Neuronal stem cell (in vitro differentiated cells): ENCODE results near the gene SULF2.
A peak's percentile ranks its signal among the peaks of the same experiment; 100 is the strongest.

Experiments used
- DNase-seq: peaks from one replicate; pipeline ENCODE4 v3.0.0-alpha.2; 2013; ENCODE audit warnings: low spot score
- H2AFZ ChIP-seq: one replicate; pipeline ENCODE4 v1.6.1; 2013; ENCODE audit warnings: mild to moderate bottlenecking, low read length, inconsistent platforms
- H2AK5ac ChIP-seq: 2 replicates; pipeline ENCODE4 v1.6.1; 2013; ENCODE audit warnings: low read depth, mild to moderate bottlenecking, inconsistent platforms, low read length, moderate library complexity, mixed read lengths
- H2BK120ac ChIP-seq: 2 replicates; pipeline ENCODE4 v1.6.1; 2013; ENCODE audit warnings: low read depth, mild to moderate bottlenecking, inconsistent platforms, low read length, moderate library complexity, mixed read lengths
- H2BK12ac ChIP-seq: one replicate; pipeline ENCODE4 v1.6.1; 2013; ENCODE audit warnings: low read length, inconsistent platforms
- H2BK15ac ChIP-seq: 2 replicates; pipeline ENCODE4 v1.6.1; 2013; ENCODE audit warnings: mild to moderate bottlenecking, low read length, inconsistent platforms, mixed read lengths
- H2BK5ac ChIP-seq: one replicate; pipeline ENCODE4 v1.6.1; 2013; ENCODE audit warnings: inconsistent platforms, mild to moderate bottlenecking, low read length, moderate library complexity
- H3K14ac ChIP-seq: one replicate; pipeline ENCODE4 v1.6.1; 2013; ENCODE audit warnings: low read length, inconsistent platforms
- H3K18ac ChIP-seq: 2 replicates; pipeline ENCODE4 v1.6.1; 2013; ENCODE audit warnings: low read length, inconsistent platforms
- H3K23ac ChIP-seq: 2 replicates; pipeline ENCODE4 v1.6.1; 2013; ENCODE audit warnings: low read depth, mild to moderate bottlenecking, mixed read lengths, low read length, inconsistent platforms; ENCODE audit not compliant: poor library complexity
- H3K27ac ChIP-seq: replicated peaks from 3 replicates; pipeline ENCODE4 v1.5.1; 2013; ENCODE audit warnings: low read length, inconsistent platforms
- H3K27me3 ChIP-seq, 3 experiments: 2 replicates each; pipeline ENCODE4 v1.6.1; 2013; ENCODE audit warnings: low read length in 3 of 3, mild to moderate bottlenecking in 2 of 3, inconsistent platforms in 1 of 3, low read depth in 1 of 3, mixed read lengths in 1 of 3, moderate library complexity in 1 of 3; ENCODE audit not compliant: control insufficient read depth in 3 of 3, insufficient read depth in 3 of 3
- H3K36me3 ChIP-seq, 2 donors: replicated peaks in 1 of 2; 2 replicates each; pipeline ENCODE4 v1.6.1; 2013; ENCODE audit warnings: low read length in 2 of 2; ENCODE audit not compliant: control insufficient read depth in 2 of 2, insufficient read depth in 2 of 2
- H3K4ac ChIP-seq: 2 replicates; pipeline ENCODE4 v1.6.1; 2013; ENCODE audit warnings: inconsistent platforms, mild to moderate bottlenecking, low read length, moderate library complexity
- H3K4me1 ChIP-seq, 2 donors: 1 replicate in 1 of 2; 2 replicates in 1 of 2; pipeline ENCODE4 v1.6.1; 2013; ENCODE audit warnings: low read length in 2 of 2, low read depth in 1 of 2; ENCODE audit not compliant: control insufficient read depth in 2 of 2, insufficient read depth in 1 of 2
- H3K4me2 ChIP-seq: one replicate; pipeline ENCODE4 v1.6.1; 2013; ENCODE audit warnings: mild to moderate bottlenecking, low read length, inconsistent platforms; ENCODE audit not compliant: insufficient read depth, poor library complexity, severe bottlenecking
- H3K4me3 ChIP-seq, 2 donors: 2 replicates each; pipeline ENCODE4 v1.5.1; 2013; ENCODE audit warnings: low read length in 2 of 2, mild to moderate bottlenecking in 2 of 2, inconsistent platforms in 1 of 2, moderate library complexity in 1 of 2
- H3K79me1 ChIP-seq: one replicate; pipeline ENCODE4 v1.6.1; 2013; ENCODE audit warnings: low read depth, mild to moderate bottlenecking, inconsistent platforms, low read length, moderate library complexity
- H3K9ac ChIP-seq: one replicate; pipeline ENCODE4 v1.6.1; 2013; ENCODE audit warnings: mild to moderate bottlenecking, low read depth, low read length, inconsistent platforms; ENCODE audit not compliant: poor library complexity
- H3K9me3 ChIP-seq, 2 donors: replicated peaks in 1 of 2; 2 replicates each; pipeline versions ENCODE3 to v1.6.1; 2013; ENCODE audit warnings: low read length in 2 of 2, mild to moderate bottlenecking in 2 of 2, inconsistent platforms in 1 of 2, low read depth in 1 of 2, mixed read lengths in 1 of 2, moderate library complexity in 1 of 2; ENCODE audit not compliant: control insufficient read depth in 2 of 2, insufficient read depth in 1 of 2
- H4K8ac ChIP-seq: one replicate; pipeline ENCODE4 v1.6.1; 2013; ENCODE audit warnings: low read depth, mild to moderate bottlenecking, inconsistent platforms, low read length, moderate library complexity
- H4K91ac ChIP-seq: one replicate; pipeline ENCODE4 v1.6.1; 2013; ENCODE audit warnings: low read length, low read depth, mild to moderate bottlenecking, inconsistent platforms; ENCODE audit not compliant: poor library complexity
- WGBS, 2 donors: extraction: QIAGEN DNeasy Blood & Tissue Kit; methylation state at CpG; one replicate each; pipeline ENCODE4 v1.1.7; 2013; ENCODE audit warnings: missing lambda C conversion rate in 2 of 2, mixed read lengths in 1 of 2; ENCODE audit not compliant: insufficient read length in 2 of 2, insufficient replicate concordance in 1 of 2; ENCODE audit errors: extremely low coverage in 2 of 2; 5-methylcytosine and 5-hydroxymethylcytosine counted together

The SULF2 gene

DNA sequence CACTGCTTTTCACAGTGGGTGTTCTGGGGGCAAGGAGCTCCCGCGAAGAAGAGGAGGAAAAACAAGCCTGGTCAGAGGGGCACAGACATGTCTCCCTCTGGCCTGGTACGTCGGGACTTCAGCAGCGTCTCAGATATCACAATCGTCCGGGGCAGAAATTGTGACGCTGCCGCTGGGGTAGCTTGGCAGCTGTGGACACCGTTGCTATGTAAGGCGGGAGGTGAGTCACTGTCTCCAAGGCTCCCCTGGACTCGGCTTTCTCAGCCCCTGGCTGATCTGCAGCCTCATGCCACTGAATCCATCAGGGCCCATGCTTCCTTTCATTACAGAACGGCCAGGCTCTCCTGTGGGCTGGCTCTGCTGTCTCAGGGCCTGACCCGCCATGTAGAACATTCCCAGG, 98.7 kb downstream of the SULF2 start:
- H2BK15ac ChIP-seq = no peak overlapping the region
- no peak overlapping the region for H3K4me2 ChIP-seq
- H2BK12ac ChIP-seq = no peak overlapping the region
- peaks cover 0 to 15% of the 10 kb centered on the region in 2 donors for H3K9me3 ChIP-seq
- H2BK120ac ChIP-seq = no peak overlapping the region
- no peak overlapping the region for H3K23ac ChIP-seq
- no CpG with 5 or more reads among the region's 14 CpGs for WGBS, 2 donors
- H3K14ac ChIP-seq = peak overlapping the region; percentile 42
- H3K4me3 ChIP-seq = no peak overlapping the region
- H2AFZ ChIP-seq = peak overlapping the region; percentile 47
- no peak overlapping the region for H4K8ac ChIP-seq
- H4K91ac ChIP-seq = no peak overlapping the region
- H3K79me1 ChIP-seq = no peaks in the 10 kb centered on the region
- peaks cover 4 to 9% of the 10 kb centered on the region in 2 donors for H3K4me1 ChIP-seq
- no peak for DNase-seq
- H3K36me3 ChIP-seq = peaks cover 11 to 28% of the 10 kb centered on the region in 2 donors
- no peak overlapping the region for H3K27ac ChIP-seq
- H3K27me3 ChIP-seq = no peaks in the 10 kb centered on the region
- no peak overlapping the region for H3K18ac ChIP-seq
- no peak overlapping the region for H2AK5ac ChIP-seq
- H3K9ac ChIP-seq = no peak overlapping the region
- no peak overlapping the region for H3K4ac ChIP-seq
- H2BK5ac ChIP-seq = no peak overlapping the region

DNA sequence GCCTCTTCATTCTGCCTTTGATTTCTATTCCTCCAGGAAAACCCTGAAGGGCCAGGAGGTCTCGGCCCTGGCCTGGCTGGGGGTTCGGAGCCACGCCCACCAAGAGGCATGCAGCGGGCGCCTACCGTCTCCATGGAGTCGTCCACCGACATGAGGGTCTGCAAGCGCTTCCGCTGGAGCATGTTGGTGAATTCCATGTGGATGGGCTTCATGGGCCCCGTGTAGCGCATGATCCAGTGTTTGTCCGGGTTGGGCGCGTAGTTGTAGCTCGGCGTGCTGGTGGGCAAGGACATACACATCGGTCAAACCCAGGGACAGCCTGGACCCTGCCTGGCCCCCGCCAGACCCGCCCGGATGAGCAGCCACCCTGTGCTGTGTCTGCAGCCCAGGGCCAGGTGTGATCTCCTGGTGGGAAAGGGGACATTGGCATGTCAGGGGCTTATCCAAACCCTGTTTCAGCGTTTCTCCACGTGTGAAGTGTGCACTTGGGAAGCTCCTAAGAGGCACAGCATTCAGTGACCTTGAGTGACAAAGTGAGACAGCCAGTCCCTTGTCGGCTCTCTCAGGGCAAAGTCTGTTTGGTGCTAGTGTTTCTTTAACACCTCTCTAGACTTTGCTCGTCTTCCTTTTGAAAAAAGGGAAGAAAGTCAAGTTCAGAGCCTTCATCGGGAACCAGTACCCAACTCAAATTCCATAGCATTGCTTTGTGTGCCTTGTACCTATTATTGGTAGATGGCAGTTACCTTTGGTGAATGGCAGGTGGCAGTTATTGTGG, 100.8 kb downstream of the SULF2 start:
- Histone ChIP-seq H2BK5ac (no peak overlapping the region), H2AK5ac (no peak overlapping the region), H3K4ac (no peak overlapping the region), H2BK12ac (no peak overlapping the region), H2BK120ac (no peak overlapping the region), H3K9me3 (peaks cover 0 to 3% of the 10 kb centered on the region in 2 donors), H3K4me3 (peak overlapping the region in 1 of 2 donors; percentile 41), H3K4me1 (peaks cover 4 to 9% of the 10 kb centered on the region in 2 donors), H4K91ac (peak overlapping the region; percentile 82), H3K4me2 (no peak overlapping the region), H3K27ac (no peak overlapping the region), H3K14ac (no peak overlapping the region), H3K36me3 (peaks cover 8 to 26% of the 10 kb centered on the region in 2 donors), H3K27me3 (no peaks in the 10 kb centered on the region), H3K18ac (peak overlapping the region; percentile 19), H2BK15ac (no peak overlapping the region), H2AFZ (no peak overlapping the region), H3K9ac (no peak overlapping the region), H3K23ac (no peak overlapping the region), H4K8ac (no peak overlapping the region), H3K79me1 (no peaks in the 10 kb centered on the region)
- DNase-seq = no peak
- WGBS, 2 donors = no CpG with 5 or more reads among the region's 26 CpGs

DNA sequence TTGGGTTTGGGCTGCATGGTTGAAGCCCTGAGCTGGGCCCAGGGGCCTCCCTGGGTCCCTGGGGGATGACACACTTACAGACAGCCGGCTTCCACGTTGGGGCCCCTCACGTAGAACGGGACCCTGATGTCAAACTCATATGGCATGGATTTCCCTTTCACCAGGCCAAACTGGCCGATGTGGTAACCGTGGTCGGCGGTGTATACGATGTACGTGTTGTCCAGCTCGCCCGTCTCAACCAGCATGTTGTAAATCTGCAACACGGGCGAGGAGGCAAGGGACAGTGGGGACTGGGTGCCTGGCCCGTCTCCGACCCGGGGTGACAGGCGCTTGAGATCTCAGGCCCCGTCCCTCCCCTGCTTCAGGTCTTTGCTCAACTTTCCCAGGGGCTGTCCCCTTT, 102.4 kb downstream of the SULF2 start:
- H2BK5ac ChIP-seq = peak overlapping the region; percentile 27
- no peaks in the 10 kb centered on the region for H3K27me3 ChIP-seq
- no peaks in the 10 kb centered on the region for H3K79me1 ChIP-seq
- H2BK15ac ChIP-seq = no peak overlapping the region
- no peak overlapping the region for H3K4me3 ChIP-seq
- H3K9me3 ChIP-seq = no peaks in the 10 kb centered on the region
- H4K8ac ChIP-seq = no peak overlapping the region
- no peak overlapping the region for H3K14ac ChIP-seq
- DNase-seq = no peak
- H3K36me3 ChIP-seq = peaks cover 3 to 26% of the 10 kb centered on the region in 2 donors
- H3K18ac ChIP-seq = no peak overlapping the region
- no CpG with 5 or more reads among the region's 19 CpGs for WGBS, 2 donors
- no peak overlapping the region for H3K9ac ChIP-seq
- H3K4me1 ChIP-seq = peaks cover 4 to 9% of the 10 kb centered on the region in 2 donors
- no peak overlapping the region for H3K4me2 ChIP-seq
- no peak overlapping the region for H3K4ac ChIP-seq
- H2AFZ ChIP-seq = no peak overlapping the region
- H2BK120ac ChIP-seq = no peak overlapping the region
- no peak overlapping the region for H3K27ac ChIP-seq
- H2AK5ac ChIP-seq = no peak overlapping the region
- H4K91ac ChIP-seq = no peak overlapping the region
- peak overlapping the region; percentile 20 for H3K23ac ChIP-seq
- H2BK12ac ChIP-seq = no peak overlapping the region

DNA sequence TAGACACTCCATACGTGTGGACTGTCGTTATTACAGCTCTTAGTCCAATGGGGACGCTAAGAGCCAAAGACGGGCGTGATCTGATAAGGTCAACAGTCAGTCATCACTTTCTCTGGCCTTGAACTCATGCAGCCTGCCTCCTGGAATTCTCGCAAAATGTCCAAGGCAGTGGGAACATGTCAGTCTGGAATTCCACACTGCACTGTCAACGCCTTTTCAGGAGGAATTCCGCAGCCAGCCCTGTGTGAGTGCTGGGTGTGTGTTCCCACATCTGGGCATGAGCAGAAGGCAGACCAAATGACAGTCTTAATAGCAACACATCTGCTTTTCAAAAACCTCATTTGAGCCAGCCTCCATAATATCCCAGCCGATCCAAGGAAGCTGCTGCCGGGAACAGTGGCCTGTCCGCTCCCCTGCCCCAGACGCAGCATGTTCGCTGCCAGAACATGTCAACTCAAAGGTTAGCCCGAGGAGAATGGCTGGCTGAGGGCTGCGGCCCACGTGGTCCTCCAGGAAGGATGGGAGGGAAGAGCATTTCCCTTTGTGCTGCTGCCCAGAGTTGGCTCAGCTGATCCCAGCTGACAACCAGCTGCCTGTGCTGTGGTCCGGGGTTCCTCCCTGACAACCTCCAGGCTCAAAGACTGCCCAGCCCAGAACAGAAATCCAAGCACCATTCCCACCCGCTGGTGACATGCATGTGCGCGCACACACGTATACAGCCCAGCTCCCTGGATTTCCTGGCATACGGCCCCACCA, 103.1 kb downstream of the SULF2 start:
- H4K8ac ChIP-seq = no peak overlapping the region
- H2BK5ac ChIP-seq = peak overlapping the region; percentile 27
- H2BK15ac ChIP-seq = no peak overlapping the region
- H2BK12ac ChIP-seq = no peak overlapping the region
- H2BK120ac ChIP-seq = no peak overlapping the region
- H2AK5ac ChIP-seq = no peak overlapping the region
- H3K4me2 ChIP-seq = no peak overlapping the region
- no peaks in the 10 kb centered on the region for H3K9me3 ChIP-seq
- H3K79me1 ChIP-seq = no peaks in the 10 kb centered on the region
- no peaks in the 10 kb centered on the region for H3K27me3 ChIP-seq
- H3K27ac ChIP-seq = no peak overlapping the region
- H3K4me1 ChIP-seq = peaks cover 4 to 9% of the 10 kb centered on the region in 2 donors
- no peak overlapping the region for H3K18ac ChIP-seq
- DNase-seq = no peak
- H2AFZ ChIP-seq = no peak overlapping the region
- H3K4me3 ChIP-seq = no peak overlapping the region
- peak overlapping the region; percentile 47 for H3K14ac ChIP-seq
- no peak overlapping the region for H4K91ac ChIP-seq
- H3K4ac ChIP-seq = no peak overlapping the region
- H3K23ac ChIP-seq = no peak overlapping the region
- WGBS, 2 donors = no CpG with 5 or more reads among the region's 22 CpGs
- no peak overlapping the region for H3K9ac ChIP-seq
- H3K36me3 ChIP-seq = peaks cover 3 to 28% of the 10 kb centered on the region in 2 donors
